Retinal pigment epithelial cell (primary cell): ENCODE measurements around the gene CAMKMT.

Experiments used
- DNase-seq: peaks from one replicate; pipeline ENCODE4 v3.0.0-alpha.2; 2010; ENCODE audit warnings: low read depth
- H3K4me3 ChIP-seq: 2 replicates; pipeline ENCODE4 v1.5.1; 2011; ENCODE audit warnings: mild to moderate bottlenecking, low read length, control low read depth, moderate library complexity
- TF ChIP-seq, protein P1 (sequence below): conservative IDR thresholded peaks from 2 replicates; pipeline ENCODE4 v1.5.1; 2011; ENCODE audit warnings: low read depth, low read length, control low read depth, inconsistent platforms

Gene CAMKMT

DNA sequence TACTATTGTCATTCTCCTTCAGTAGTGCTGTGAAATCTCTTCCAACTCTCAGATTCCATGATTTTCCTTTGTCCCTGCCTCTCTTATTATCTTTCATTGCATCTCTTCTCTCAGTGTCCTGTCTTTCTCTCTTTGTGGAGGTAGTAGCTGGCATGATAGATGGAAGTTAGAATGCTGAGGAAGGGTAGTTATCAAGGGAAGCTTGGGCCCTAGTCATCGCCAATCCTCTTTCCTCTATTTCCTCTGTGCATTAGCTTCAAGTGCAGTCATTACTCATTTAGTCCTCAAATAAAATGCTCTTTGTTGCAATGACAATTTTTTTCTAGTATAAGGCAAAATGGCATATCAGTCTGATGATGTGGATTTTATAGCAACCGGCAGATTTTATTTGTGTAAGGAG, 207.7 kb downstream of the CAMKMT start:
- no peak for DNase-seq
- H3K4me3 ChIP-seq, result no peak overlapping the region
- TF ChIP-seq, protein P1, sequence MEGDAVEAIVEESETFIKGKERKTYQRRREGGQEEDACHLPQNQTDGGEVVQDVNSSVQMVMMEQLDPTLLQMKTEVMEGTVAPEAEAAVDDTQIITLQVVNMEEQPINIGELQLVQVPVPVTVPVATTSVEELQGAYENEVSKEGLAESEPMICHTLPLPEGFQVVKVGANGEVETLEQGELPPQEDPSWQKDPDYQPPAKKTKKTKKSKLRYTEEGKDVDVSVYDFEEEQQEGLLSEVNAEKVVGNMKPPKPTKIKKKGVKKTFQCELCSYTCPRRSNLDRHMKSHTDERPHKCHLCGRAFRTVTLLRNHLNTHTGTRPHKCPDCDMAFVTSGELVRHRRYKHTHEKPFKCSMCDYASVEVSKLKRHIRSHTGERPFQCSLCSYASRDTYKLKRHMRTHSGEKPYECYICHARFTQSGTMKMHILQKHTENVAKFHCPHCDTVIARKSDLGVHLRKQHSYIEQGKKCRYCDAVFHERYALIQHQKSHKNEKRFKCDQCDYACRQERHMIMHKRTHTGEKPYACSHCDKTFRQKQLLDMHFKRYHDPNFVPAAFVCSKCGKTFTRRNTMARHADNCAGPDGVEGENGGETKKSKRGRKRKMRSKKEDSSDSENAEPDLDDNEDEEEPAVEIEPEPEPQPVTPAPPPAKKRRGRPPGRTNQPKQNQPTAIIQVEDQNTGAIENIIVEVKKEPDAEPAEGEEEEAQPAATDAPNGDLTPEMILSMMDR, result no peak

DNA sequence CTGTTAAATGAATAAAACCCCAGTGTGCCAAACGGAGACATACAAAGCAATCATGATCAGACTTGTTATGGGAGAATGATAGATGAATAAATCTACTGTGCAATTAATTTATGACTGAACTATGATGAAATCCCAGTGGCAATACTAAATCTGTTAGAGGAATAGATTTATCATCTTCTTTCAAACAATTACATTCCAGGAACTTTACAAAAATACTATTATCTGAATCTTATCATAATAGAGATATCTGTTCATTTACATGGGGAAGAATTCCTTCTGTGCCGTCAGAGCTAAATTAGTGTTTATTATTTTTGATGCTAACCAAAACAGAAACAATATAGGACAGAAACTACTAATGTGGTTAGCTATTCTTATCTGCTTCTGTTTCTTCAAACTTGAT, 208.5 kb downstream of the CAMKMT start:
- no peak overlapping the region for H3K4me3 ChIP-seq
- TF ChIP-seq, protein P1, result no peak
- DNase-seq, result no peak

DNA sequence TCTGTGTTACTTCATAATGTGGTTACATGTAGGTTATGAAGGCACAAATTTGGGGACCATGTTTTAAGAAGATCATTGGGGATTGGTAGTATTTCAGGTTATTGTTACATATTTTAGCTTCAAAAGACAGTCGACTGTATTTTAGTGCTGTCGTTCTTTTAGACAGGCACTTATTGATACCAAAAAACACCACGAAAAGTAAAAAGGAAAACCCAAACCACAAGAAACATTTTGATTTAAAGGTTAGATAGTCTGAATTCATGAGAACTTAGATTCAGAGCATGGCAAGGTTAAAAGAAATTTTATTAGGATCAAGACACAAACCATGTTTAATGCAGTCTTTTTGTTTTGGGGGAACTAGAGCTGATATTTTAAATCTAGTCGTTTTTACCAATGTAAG, 209.0 kb downstream of the CAMKMT start:
- TF ChIP-seq, protein P1, result no peak
- DNase-seq, result no peak
- no peak overlapping the region for H3K4me3 ChIP-seq

DNA sequence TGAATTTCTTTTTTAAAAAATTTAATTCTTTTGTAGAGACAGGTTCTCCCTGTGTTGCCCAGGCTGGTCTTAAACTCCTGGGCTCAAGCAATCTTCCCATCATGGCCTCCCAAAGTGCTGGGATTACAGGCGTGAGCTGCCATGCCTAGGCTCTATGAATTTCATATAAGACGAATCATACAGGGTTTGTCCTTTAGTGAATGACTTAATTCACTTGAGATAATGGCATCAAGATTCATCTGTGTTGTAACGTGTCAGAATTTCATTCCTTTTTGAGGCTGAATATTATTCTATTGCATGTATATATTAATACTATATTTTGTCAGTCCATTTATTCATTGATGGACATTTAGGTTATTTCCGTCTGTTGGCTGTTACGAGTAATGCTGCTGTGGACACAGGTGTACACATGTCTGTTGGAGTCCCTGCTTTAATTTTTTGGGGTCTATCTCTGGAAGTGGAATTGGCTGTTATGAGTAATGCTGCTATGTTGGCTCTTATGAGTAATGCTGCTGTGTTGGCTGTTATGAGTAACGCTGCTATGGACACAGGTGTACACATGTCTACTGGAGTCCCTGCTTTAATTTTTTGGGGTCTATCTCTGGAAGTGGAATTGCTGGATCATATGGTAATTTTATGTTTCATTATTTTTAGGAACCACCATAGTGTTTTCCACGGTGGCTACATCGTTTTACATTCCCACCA, 210.6 kb downstream of the CAMKMT start:
- DNase-seq, result no peak
- TF ChIP-seq, protein P1, result no peak
- H3K4me3 ChIP-seq, result no peak overlapping the region

DNA sequence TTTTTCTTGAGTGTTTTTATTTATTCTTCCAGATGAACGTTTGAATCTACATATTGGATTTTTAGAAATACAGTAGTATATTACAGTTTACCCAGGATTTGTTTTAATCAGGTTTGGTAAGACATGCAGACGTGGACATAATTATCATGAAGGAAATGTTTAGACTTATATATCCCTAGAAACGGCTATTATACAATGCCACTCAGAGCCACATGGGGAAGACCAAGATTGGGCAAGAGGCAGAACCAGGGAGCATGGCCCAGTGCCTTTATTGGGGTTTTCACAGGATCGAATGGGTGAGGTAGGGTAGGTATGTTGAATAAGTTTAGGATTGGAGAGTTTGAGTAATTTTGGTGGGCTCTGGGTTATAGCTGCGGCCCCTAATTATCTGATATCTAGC, 212.2 kb downstream of the CAMKMT start:
- H3K4me3 ChIP-seq, result no peak overlapping the region
- TF ChIP-seq, protein P1, result no peak
- no peak for DNase-seq

DNA sequence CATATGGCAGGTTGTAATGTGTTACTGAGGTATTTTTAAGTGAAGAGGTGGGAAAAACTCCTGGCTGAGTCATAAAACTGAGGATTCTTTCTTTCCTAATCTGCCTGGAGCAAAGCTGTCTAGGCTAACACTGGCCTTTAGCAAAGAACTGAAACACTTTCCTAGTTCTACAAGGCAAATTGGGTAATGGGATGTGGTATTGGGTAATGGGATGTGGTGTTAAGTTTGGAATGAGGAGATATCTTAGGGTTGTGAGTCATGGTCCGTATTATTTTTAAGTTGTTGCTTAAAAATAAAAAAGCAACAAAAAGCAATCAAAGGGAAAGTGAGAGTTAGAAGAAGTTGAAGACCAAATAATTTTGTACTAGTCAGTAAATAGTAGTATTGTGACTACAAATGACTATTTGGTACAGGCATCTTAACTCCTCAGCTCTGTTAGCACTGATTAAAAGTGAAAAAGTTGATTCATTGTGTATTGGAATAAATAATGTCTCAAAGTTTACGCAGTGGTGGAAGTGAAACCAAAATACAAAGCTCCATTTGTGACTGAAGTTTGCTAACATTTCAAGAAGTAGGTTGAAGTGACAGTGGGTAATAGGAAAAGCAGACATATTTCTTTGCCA, 216.8 kb downstream of the CAMKMT start:
- DNase-seq, result no peak
- TF ChIP-seq, protein P1, result no peak
- H3K4me3 ChIP-seq, result no peak overlapping the region
